Astrocyte of the spinal cord (primary cell): ENCODE data around the gene GPR135.

Experiments used
- DNase-seq: peaks from one replicate; pipeline ENCODE4 v3.0.0; 2011; ENCODE audit warnings: low read depth, low spot score
- H3K4me3 ChIP-seq: 2 replicates; pipeline ENCODE4 v1.5.1; 2011; ENCODE audit warnings: low read depth, mild to moderate bottlenecking, low read length, moderate library complexity
- CTCF ChIP-seq: IDR thresholded peaks from 2 replicates; pipeline ENCODE4 v1.5.1; 2012; ENCODE audit warnings: low read depth, mild to moderate bottlenecking, low read length, inconsistent platforms
- in situ Hi-C: cut with HindIII; loops from 2 replicates; pipeline ENCODE4 v1.10.0; 2017; ENCODE audit warnings: low sequenced_read_pairs

GPR135 gene

GRCh38 chr14:59478540-59478939 is 13.4 kb upstream of the GPR135 start:
- in situ Hi-C loops = no loop called here
- no peak for TF ChIP-seq CTCF
- DNase-seq = no peak
- H3K4me3 ChIP-seq = no peak overlapping the region

GRCh38 chr14:59475709-59476108 is 10.5 kb upstream of the GPR135 start:
- in situ Hi-C loops = no loop called here
- H3K4me3 ChIP-seq = no peak overlapping the region
- no peak for TF ChIP-seq CTCF
- DNase-seq = no peak

DNA sequence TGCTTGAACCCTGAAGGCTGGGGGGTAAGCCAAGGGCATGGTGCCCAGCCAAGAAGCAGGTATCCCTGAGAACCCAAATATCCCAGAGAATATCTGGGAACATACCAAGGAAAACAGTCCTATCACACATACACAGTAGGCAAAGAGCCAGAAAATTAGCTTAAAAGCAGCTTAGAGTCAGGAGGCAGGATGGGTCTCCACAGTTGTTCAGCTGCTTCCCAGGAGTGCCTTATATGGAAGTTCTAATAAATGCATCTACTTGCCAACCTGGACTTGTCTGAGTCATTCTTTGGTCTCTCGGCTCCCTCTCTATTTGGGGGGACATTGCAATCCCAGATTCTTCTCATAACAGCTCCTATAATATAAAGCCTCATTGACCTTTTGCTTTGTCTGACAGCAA is 9.0 kb upstream of the GPR135 start:
- TF ChIP-seq CTCF = no peak
- in situ Hi-C loops = no loop called here
- H3K4me3 ChIP-seq = no peak overlapping the region
- DNase-seq = peak; percentile 76

GRCh38 chr14:59464486-59465315 is 479 bp downstream of the GPR135 start:
- DNase-seq = peak; percentile 58
- in situ Hi-C loops = no loop called here
- TF ChIP-seq CTCF = no peak
- H3K4me3 ChIP-seq = peak overlapping the region; percentile 46

DNA sequence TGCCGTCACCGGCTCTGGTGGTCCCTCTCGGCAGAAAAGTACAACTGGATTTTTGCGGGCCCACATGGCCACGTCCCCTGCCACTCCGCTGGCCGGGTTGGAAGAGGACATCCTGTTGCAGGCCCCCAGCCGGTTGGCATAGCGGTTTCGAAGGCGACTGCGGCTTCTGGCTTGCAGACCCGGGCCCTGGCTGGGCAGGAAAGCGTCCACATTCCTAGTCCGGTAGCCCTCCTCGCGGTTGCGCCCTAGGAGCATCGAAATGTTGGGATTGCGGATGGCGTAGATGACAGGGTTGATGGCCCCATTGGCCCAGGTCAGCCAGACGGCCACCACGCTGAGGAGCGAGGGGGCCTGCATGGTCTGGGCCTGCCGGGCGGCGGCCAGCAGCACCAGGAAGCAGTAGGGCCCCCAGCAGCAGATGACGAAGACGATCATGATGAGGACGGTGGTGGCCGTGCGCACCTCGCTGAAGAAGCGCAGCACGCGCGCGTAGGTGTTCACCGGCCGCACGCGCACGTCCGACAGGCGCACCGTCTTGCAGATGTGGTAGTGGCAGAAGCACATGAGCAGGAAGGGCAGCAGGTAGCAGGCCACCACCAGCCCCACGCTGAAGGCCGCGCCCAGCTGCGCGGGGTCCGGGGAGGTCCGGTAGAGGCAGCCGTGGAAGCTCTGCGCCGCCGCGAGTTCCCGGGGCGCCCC is 1.2 kb downstream of the GPR135 start:
- peak overlapping the region; percentile 46 for H3K4me3 ChIP-seq
- no peak for DNase-seq
- no peak for TF ChIP-seq CTCF
- in situ Hi-C loops = no loop called here

GRCh38 chr14:59461891-59462290 is 3.3 kb downstream of the GPR135 start:
- DNase-seq = no peak
- TF ChIP-seq CTCF = no peak
- H3K4me3 ChIP-seq = no peak overlapping the region
- in situ Hi-C loops = no loop called here
